ENCODE results near the gene ATF7IP.

Gene ATF7IP

GRCh38 chr12:14545144-14546124, 180.0 kb downstream of the ATF7IP start:
- Histone ChIP-seq H2AFZ (ENCODE audit: low read depth, low read length) (no peak overlapping the region), H3K36me3 (replicated peaks; ENCODE audit: low read depth, low read length) (no peaks in the 10 kb centered on the region), H4K20me1 (ENCODE audit: insufficient read depth, low read length) (no peaks in the 10 kb centered on the region), H3K79me2 (ENCODE audit: low read length) (no peaks in the 10 kb centered on the region), H3K4me1 (ENCODE audit: low read length) (no peaks in the 10 kb centered on the region), H3K4me3 (ENCODE audit: low read length) (no peak overlapping the region), H3K9ac (ENCODE audit: low read length) (no peak overlapping the region), H3K27me3 (ENCODE audit: low read depth, low read length) (no peaks in the 10 kb centered on the region), H3K4me2 (ENCODE audit: low read length) (no peak overlapping the region), H3K9me3 (ENCODE audit: insufficient read depth, low read length) (no peaks in the 10 kb centered on the region), H3K27ac (ENCODE audit: low read length) (no peak overlapping the region)
- TF ChIP-seq CTCF (IDR thresholded peaks at IDR 0.05; ENCODE audit: low read depth, low read length) (no peak), EZH2phosphoT487 (IDR thresholded peaks at IDR 0.05; ENCODE audit: low read depth) (no peak)

- TF ChIP-seq CTCF (IDR thresholded peaks at IDR 0.05; ENCODE audit: low read depth, low read length) (no peak), EZH2phosphoT487 (IDR thresholded peaks at IDR 0.05; ENCODE audit: low read depth) (no peak)
- no peaks in the 10 kb centered on the region for H4K20me1 ChIP-seq (ENCODE audit: insufficient read depth, low read length)
- H3K4me3 ChIP-seq (ENCODE audit: low read length), result no peak overlapping the region
- no peak overlapping the region for H3K27ac ChIP-seq (ENCODE audit: low read length)
- H3K79me2 ChIP-seq (ENCODE audit: low read length), result no peaks in the 10 kb centered on the region
- peaks cover 10% of the 10 kb centered on the region for H3K36me3 ChIP-seq (replicated peaks; ENCODE audit: low read depth, low read length)
- no peak overlapping the region for H3K4me2 ChIP-seq (ENCODE audit: low read length)
- H3K9me3 ChIP-seq (ENCODE audit: insufficient read depth, low read length), result no peaks in the 10 kb centered on the region
- H3K9ac ChIP-seq (ENCODE audit: low read length), result no peak overlapping the region
- no peaks in the 10 kb centered on the region for H3K4me1 ChIP-seq (ENCODE audit: low read length)
- H3K27me3 ChIP-seq (ENCODE audit: low read depth, low read length), result no peaks in the 10 kb centered on the region
- no peak overlapping the region for H2AFZ ChIP-seq (ENCODE audit: low read depth, low read length)
Measured at GRCh38 chr12:14547571-14547970, 182.1 kb downstream of the ATF7IP start.

GRCh38 chr12:14548609-14549008, 183.1 kb downstream of the ATF7IP start:
- Histone ChIP-seq H3K27ac (ENCODE audit: low read length) (no peak overlapping the region), H3K9ac (ENCODE audit: low read length) (no peak overlapping the region), H3K27me3 (ENCODE audit: low read depth, low read length) (no peaks in the 10 kb centered on the region), H4K20me1 (ENCODE audit: insufficient read depth, low read length) (no peaks in the 10 kb centered on the region), H3K4me1 (ENCODE audit: low read length) (no peaks in the 10 kb centered on the region), H3K4me2 (ENCODE audit: low read length) (no peak overlapping the region), H3K79me2 (ENCODE audit: low read length) (no peaks in the 10 kb centered on the region), H3K36me3 (replicated peaks; ENCODE audit: low read depth, low read length) (peaks cover 10% of the 10 kb centered on the region), H2AFZ (ENCODE audit: low read depth, low read length) (no peak overlapping the region), H3K9me3 (ENCODE audit: insufficient read depth, low read length) (no peaks in the 10 kb centered on the region), H3K4me3 (ENCODE audit: low read length) (no peak overlapping the region)
- TF ChIP-seq EZH2phosphoT487 (IDR thresholded peaks at IDR 0.05; ENCODE audit: low read depth) (no peak), CTCF (IDR thresholded peaks at IDR 0.05; ENCODE audit: low read depth, low read length) (no peak)

Data from OCI-LY3 (cell line).